DOHH2 (cell line): ENCODE measurements around the gene KCTD1.

Experiments
- H3F3A ChIP-seq: fragments of 200-600 bp; sonication (generic), shearing (Covaris generic); 2 replicates; pipeline ENCODE4 v1.6.0; 2016; ENCODE audit warnings: antibody characterized with exemption, mild to moderate bottlenecking; ENCODE audit not compliant: control insufficient read depth, insufficient read depth
- H3K27ac ChIP-seq: fragments of 200-600 bp; sonication (generic); 2 replicates; pipeline ENCODE4 v1.5.1; 2014; ENCODE audit warnings: low read depth, mild to moderate bottlenecking, low read length, moderate library complexity
- H3K27me3 ChIP-seq: fragments of 200-600 bp; sonication (generic); 2 replicates; pipeline ENCODE4 v1.6.1; 2014; ENCODE audit warnings: mild to moderate bottlenecking, low read length, mixed read lengths; ENCODE audit not compliant: control insufficient read depth
- H3K36me3 ChIP-seq: fragments of 200-600 bp; sonication (generic); 2 replicates; pipeline ENCODE4 v1.6.1; 2014; ENCODE audit warnings: mild to moderate bottlenecking, low read length, moderate library complexity, mixed read lengths; ENCODE audit not compliant: control insufficient read depth
- H3K4me1 ChIP-seq: fragments of 200-600 bp; sonication (generic); 2 replicates; pipeline ENCODE4 v1.6.1; 2014; ENCODE audit warnings: mild to moderate bottlenecking, low read length, mixed read lengths; ENCODE audit not compliant: control insufficient read depth
- H3K4me2 ChIP-seq: fragments of 200-600 bp; sonication (generic); 2 replicates; pipeline ENCODE4 v1.6.0; 2014; ENCODE audit warnings: mild to moderate bottlenecking, low read length, moderate library complexity
- H3K4me3 ChIP-seq: fragments of 200-600 bp; sonication (generic); 2 replicates; pipeline ENCODE4 v1.5.1; 2014; ENCODE audit warnings: mild to moderate bottlenecking, low read length, mixed read lengths
- H3K79me2 ChIP-seq: fragments of 200-600 bp; sonication (generic); 2 replicates; pipeline ENCODE4 v1.6.1; 2014; ENCODE audit warnings: mild to moderate bottlenecking, low read length, mixed read lengths; ENCODE audit not compliant: control insufficient read depth
- H3K9me2 ChIP-seq: fragments of 200-600 bp; sonication (generic); replicated peaks from 2 replicates; pipeline ENCODE4 v1.6.1; 2014; ENCODE audit warnings: mild to moderate bottlenecking, low read length, mixed read lengths; ENCODE audit not compliant: control insufficient read depth
- H3K9me3 ChIP-seq: fragments of 200-600 bp; sonication (generic); 2 replicates; pipeline ENCODE4 v1.6.1; 2014; ENCODE audit warnings: antibody characterized with exemption, low read length, mixed read lengths; ENCODE audit not compliant: control insufficient read depth, insufficient read depth
- H4K20me1 ChIP-seq: fragments of 200-600 bp; sonication (generic); 2 replicates; pipeline ENCODE4 v1.6.0; 2014; ENCODE audit warnings: low read depth, mild to moderate bottlenecking, antibody characterized with exemption, low read length, moderate library complexity; ENCODE audit not compliant: control insufficient read depth, insufficient read depth
- CTCF ChIP-seq: fragments of 200-600 bp; sonication (generic); IDR thresholded peaks from one replicate; pipeline ENCODE4 v1.5.1; 2014; ENCODE audit warnings: antibody characterized with exemption, mild to moderate bottlenecking, low read depth, low read length; ENCODE audit not compliant: poor library complexity, severe bottlenecking
- EZH2phosphoT487 ChIP-seq: fragments of 200-600 bp; sonication (generic); IDR thresholded peaks from 2 replicates; pipeline ENCODE4 v1.6.1; 2017; ENCODE audit warnings: borderline replicate concordance, mild to moderate bottlenecking, antibody characterized with exemption, low read length, moderate library complexity, mixed read lengths

Gene KCTD1

GRCh38 chr18:26511339-26512071 lies 36.8 kb downstream of the KCTD1 start:
- Histone ChIP-seq H4K20me1 (no peaks in the 10 kb centered on the region), H3K4me3 (no peak overlapping the region), H3K79me2 (no peaks in the 10 kb centered on the region), H3K36me3 (no peaks in the 10 kb centered on the region), H3K4me1 (no peaks in the 10 kb centered on the region), H3K9me3 (no peaks in the 10 kb centered on the region), H3K4me2 (no peak overlapping the region), H3K9me2 (no peaks in the 10 kb centered on the region), H3F3A (no peaks in the 10 kb centered on the region), H3K27ac (no peak overlapping the region), H3K27me3 (no peaks in the 10 kb centered on the region)
- TF ChIP-seq EZH2phosphoT487 = no peak
- no peak for TF ChIP-seq CTCF

GRCh38 chr18:26510337-26510736 lies 38.0 kb downstream of the KCTD1 start:
- Histone ChIP-seq H3K9me3 (no peaks in the 10 kb centered on the region), H3K9me2 (no peaks in the 10 kb centered on the region), H3K79me2 (no peaks in the 10 kb centered on the region), H3K27me3 (no peaks in the 10 kb centered on the region), H3K36me3 (no peaks in the 10 kb centered on the region), H3K4me3 (no peak overlapping the region), H4K20me1 (no peaks in the 10 kb centered on the region), H3K27ac (no peak overlapping the region), H3K4me2 (no peak overlapping the region), H3K4me1 (no peaks in the 10 kb centered on the region), H3F3A (no peaks in the 10 kb centered on the region)
- no peak for TF ChIP-seq EZH2phosphoT487
- TF ChIP-seq CTCF = no peak

- H4K20me1 ChIP-seq = no peaks in the 10 kb centered on the region
- no peaks in the 10 kb centered on the region for H3K27me3 ChIP-seq
- no peaks in the 10 kb centered on the region for H3F3A ChIP-seq
- H3K9me2 ChIP-seq = no peaks in the 10 kb centered on the region
- H3K4me3 ChIP-seq = no peak overlapping the region
- TF ChIP-seq CTCF (no peak), EZH2phosphoT487 (no peak)
- no peaks in the 10 kb centered on the region for H3K79me2 ChIP-seq
- no peak overlapping the region for H3K4me2 ChIP-seq
- no peaks in the 10 kb centered on the region for H3K36me3 ChIP-seq
- H3K27ac ChIP-seq = no peak overlapping the region
- H3K4me1 ChIP-seq = no peaks in the 10 kb centered on the region
- no peaks in the 10 kb centered on the region for H3K9me3 ChIP-seq
Observed at GRCh38 chr18:26506012-26506411, 42.3 kb downstream of the KCTD1 start.
